Measurements from ENCODE around the gene RAD51B.
A peak's percentile ranks its signal among the peaks of the same experiment; 100 is the strongest.

RAD51B gene

GRCh38 chr14:67819563-67820421 is at the start of gene RAD51B:
RAD51B (plus strand) TSS chr14:67819779.
- peak; percentile 85 for DNase-seq (ENCODE audit: low spot score)
- no peak for TF ChIP-seq CTCF (IDR thresholded peaks at IDR 0.05; ENCODE audit: extremely low read depth, missing control alignments)

GRCh38 chr14:67773844-67774377 is 45.7 kb upstream of the RAD51B start:
- DNase-seq (ENCODE audit: low spot score): no peak
- TF ChIP-seq CTCF (IDR thresholded peaks at IDR 0.05; ENCODE audit: extremely low read depth, missing control alignments): no peak

GRCh38 chr14:67776653-67777322 is 42.8 kb upstream of the RAD51B start:
- DNase-seq (ENCODE audit: low spot score): no peak
- TF ChIP-seq CTCF (IDR thresholded peaks at IDR 0.05; ENCODE audit: extremely low read depth, missing control alignments): no peak

GRCh38 chr14:67778792-67779191 is 40.8 kb upstream of the RAD51B start:
- no peak for TF ChIP-seq CTCF (IDR thresholded peaks at IDR 0.05; ENCODE audit: extremely low read depth, missing control alignments)
- DNase-seq (ENCODE audit: low spot score): no peak

- DNase-seq (ENCODE audit: low spot score): no peak
- TF ChIP-seq CTCF (IDR thresholded peaks at IDR 0.05; ENCODE audit: extremely low read depth, missing control alignments): no peak
These were observed 37.5 kb upstream of the RAD51B start for GRCh38 chr14:67782090-67782489.

- TF ChIP-seq CTCF (IDR thresholded peaks at IDR 0.05; ENCODE audit: extremely low read depth, missing control alignments): no peak
- DNase-seq (ENCODE audit: low spot score): no peak
These were observed 35.2 kb upstream of the RAD51B start for GRCh38 chr14:67784244-67784823.

Measured in GM20000 (cell line).